Transverse colon (tissue), 4 donors: Measurements from ENCODE around the gene SLC25A23. TPM values are rescaled to one million over a fixed set of nuclear protein-coding genes. Genes with fewer than 3 reads are reported as not detected.

Experiments used
- DNase-seq: peaks from one replicate; pipeline ENCODE4 v3.0.0-alpha.2; 2019
- H3K27ac ChIP-seq, 4 donors: fragments of 200-600 bp; sonication (generic); 2 replicates each; pipeline ENCODE4 v1.5.1; 2016 to 2018; ENCODE audit warnings: inconsistent platforms in 4 of 4
- H3K27me3 ChIP-seq: fragments of 200-600 bp; sonication (generic); 2 replicates; pipeline ENCODE4 v1.5.1; 2017; ENCODE audit warnings: inconsistent platforms
- H3K36me3 ChIP-seq, 4 donors: fragments of 200-600 bp; sonication (generic); 2 replicates each; pipeline ENCODE4 v1.5.1; 2017 to 2019; ENCODE audit warnings: inconsistent platforms in 4 of 4
- H3K4me1 ChIP-seq, 4 donors: fragments of 200-600 bp; sonication (generic); 2 replicates each; pipeline ENCODE4 v1.5.1; 2017 to 2020; ENCODE audit warnings: inconsistent platforms in 4 of 4
- H3K4me3 ChIP-seq, 4 donors: fragments of 200-600 bp; sonication (generic); 1 replicate in 1 of 4; 2 replicates in 3 of 4; pipeline versions ENCODE4 v1.5.1 to v1.6.1; 2017 to 2019; ENCODE audit warnings: inconsistent platforms in 4 of 4
- H3K9me3 ChIP-seq, 2 donors: fragments of 200-600 bp; sonication (generic); 2 replicates each; pipeline ENCODE4 v1.5.1; 2017 to 2019; ENCODE audit warnings: inconsistent platforms in 2 of 2
- EP300 ChIP-seq: sonication (generic); formaldehyde crosslinking; IDR thresholded peaks from one replicate; pipeline ENCODE4 v1.6.1; 2017; ENCODE audit warnings: antibody characterized with exemption, low read depth
- POLR2A ChIP-seq: fragments of 450-650 bp; IDR thresholded peaks from one replicate; pipeline ENCODE4 v1.6.1; 2016; ENCODE audit warnings: antibody characterized with exemption, mild to moderate bottlenecking, moderate library complexity
- POLR2AphosphoS5 ChIP-seq, 3 donors: sonication (generic); formaldehyde crosslinking; IDR thresholded peaks; one replicate each; pipeline ENCODE4 v1.6.1; 2016; ENCODE audit warnings: antibody characterized with exemption in 3 of 3
- WGBS, 2 donors: methylation state at CpG; one replicate each; pipeline ENCODE4 v1.1.5; 2018; ENCODE audit warnings: low coverage in 1 of 2; 5-methylcytosine and 5-hydroxymethylcytosine counted together
- in situ Hi-C, 4 donors: fragments of 200-750 bp; cut with MboI; loops; one replicate each; pipeline versions ENCODE4 v1.15.0 to v1.15.1; 2017; ENCODE audit warnings: low sequenced_read_pairs in 3 of 4, low pct_ligation_motif_present in 1 of 4, low pct_unique_long_range_greater_than_20kb in 1 of 4
- intact Hi-C: fragments of 100-400 bp; cut with DNase I; formaldehyde crosslinking; loops from one replicate; pipeline ENCODE4 v1.15.1; 2023; ENCODE audit warnings: low total_unique reads
- small RNA-seq, 4 donors: library from RNA; depleted of rRNA; stranded (forward); fragments of <200 nt; gene quantifications; one replicate each; pipeline ENCODE3, GENCODE V24; 2016
- total RNA-seq, 4 donors: library from RNA; depleted of rRNA; stranded (reverse); fragments of >200 nt; gene quantifications; one replicate each; pipeline ENCODE4 v1.1.0, GENCODE V29; 2016
- TF ChIP-seq, protein P1 (sequence below), 5 experiments: fragments of 200-600 bp in 3 of 5; fragments of 450-650 bp in 2 of 5; sonication (generic) in 3 of 5; IDR thresholded peaks; 1 replicate in 2 of 5; 2 replicates in 3 of 5; pipeline ENCODE4 v1.5.1; 2016 to 2017; ENCODE audit warnings: antibody characterized with exemption in 5 of 5, inconsistent platforms in 3 of 5, mild to moderate bottlenecking in 2 of 5, moderate library complexity in 1 of 5

Gene SLC25A23
- total RNA-seq, 4 donors from 2014 or later, result 77.2 to 216 (median 171) TPM

GRCh38 chr19:6392221-6393073 lies 67.1 kb downstream of the SLC25A23 start:
- peaks cover 0 to 31% (median 8%) of the 10 kb centered on the region in 4 donors for H3K36me3 ChIP-seq
- peak overlapping the region; percentile 89 to 98 (median 94) for H3K27ac ChIP-seq
- DNase-seq, result no peak
- 6 to 89% methylated on average over 2 to 30 of the region's 30 CpGs for WGBS, 2 donors
- H3K9me3 ChIP-seq, result no peaks in the 10 kb centered on the region
- intact Hi-C loops, result loop anchor here (1.0 kb wide), 1 partner anchor 31 kb away; no protein-coding TSS in a partner anchor
- H3K4me1 ChIP-seq, result peaks cover 5 to 18% (median 8%) of the 10 kb centered on the region in 4 donors
- in situ Hi-C loops, result no loop called here
- peak overlapping the region; percentile 62 to 93 (median 82) for H3K4me3 ChIP-seq
- no peaks in the 10 kb centered on the region for H3K27me3 ChIP-seq
- TF ChIP-seq, protein P1, sequence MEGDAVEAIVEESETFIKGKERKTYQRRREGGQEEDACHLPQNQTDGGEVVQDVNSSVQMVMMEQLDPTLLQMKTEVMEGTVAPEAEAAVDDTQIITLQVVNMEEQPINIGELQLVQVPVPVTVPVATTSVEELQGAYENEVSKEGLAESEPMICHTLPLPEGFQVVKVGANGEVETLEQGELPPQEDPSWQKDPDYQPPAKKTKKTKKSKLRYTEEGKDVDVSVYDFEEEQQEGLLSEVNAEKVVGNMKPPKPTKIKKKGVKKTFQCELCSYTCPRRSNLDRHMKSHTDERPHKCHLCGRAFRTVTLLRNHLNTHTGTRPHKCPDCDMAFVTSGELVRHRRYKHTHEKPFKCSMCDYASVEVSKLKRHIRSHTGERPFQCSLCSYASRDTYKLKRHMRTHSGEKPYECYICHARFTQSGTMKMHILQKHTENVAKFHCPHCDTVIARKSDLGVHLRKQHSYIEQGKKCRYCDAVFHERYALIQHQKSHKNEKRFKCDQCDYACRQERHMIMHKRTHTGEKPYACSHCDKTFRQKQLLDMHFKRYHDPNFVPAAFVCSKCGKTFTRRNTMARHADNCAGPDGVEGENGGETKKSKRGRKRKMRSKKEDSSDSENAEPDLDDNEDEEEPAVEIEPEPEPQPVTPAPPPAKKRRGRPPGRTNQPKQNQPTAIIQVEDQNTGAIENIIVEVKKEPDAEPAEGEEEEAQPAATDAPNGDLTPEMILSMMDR (IDR thresholded peaks at IDR 0.05), result no peak
- TF ChIP-seq POLR2A (no peak), POLR2AphosphoS5 (IDR thresholded peaks at IDR 0.05) (no peak), EP300 (no peak)

Small RNA genes lying within 50 kb of the gene (small RNA-seq; reads per million reads assigned to genes)
- gene AC010503.2 (0 reads per million in 4 donors), gene MIR6790 (0 reads per million in 4 donors)

Other genes starting within 250 kb of the SLC25A23 start
- 10 to 100 TPM; 12.3 to 34.6 (median 19.7) TPM for gene MLLT1, start 179.8 kb downstream of the SLC25A23 start, total RNA-seq
- gene ACER1, start 126.2 kb downstream of the SLC25A23 start, total RNA-seq, result 1 to 10 TPM in 1 of 4 donors, not detected in 3; 9.2 TPM
- gene CLPP, start 98.3 kb downstream of the SLC25A23 start, total RNA-seq, result 100 to 1,000 TPM in 2 of 4 donors, 10 to 100 TPM in 2; 37.2 to 138 (median 116) TPM
- gene ALKBH7, start 87.0 kb downstream of the SLC25A23 start, total RNA-seq, result 100 to 1,000 TPM; 135 to 188 (median 158) TPM
- 1 to 10 TPM; 1.4 to 3.7 (median 1.8) TPM for gene PSPN, start 83.9 kb downstream of the SLC25A23 start, total RNA-seq
- gene GTF2F1, start 66.6 kb downstream of the SLC25A23 start, total RNA-seq, result 100 to 1,000 TPM in 1 of 4 donors, 10 to 100 TPM in 3; 42.2 to 166 (median 56.1) TPM
- gene KHSRP, start 35.0 kb downstream of the SLC25A23 start, total RNA-seq, result 100 to 1,000 TPM; 100 to 206 (median 112) TPM
- gene SLC25A41, start 26.0 kb downstream of the SLC25A23 start, total RNA-seq, result under 1 TPM in 1 of 4 donors, not detected in 3; 0.32 TPM
- gene CRB3, start 4.5 kb upstream of the SLC25A23 start, total RNA-seq, result 100 to 1,000 TPM in 3 of 4 donors, 10 to 100 TPM in 1; 57.9 to 391 (median 229) TPM
- gene DENND1C, start 22.0 kb upstream of the SLC25A23 start, total RNA-seq, result 1 to 10 TPM in 3 of 4 donors, under 1 TPM in 1; 0.40 to 7.5 (median 5.0) TPM
- gene TUBB4A, start 42.5 kb upstream of the SLC25A23 start, total RNA-seq, result 1 to 10 TPM in 2 of 4 donors, under 1 TPM in 1, not detected in 1; 0.60 to 1.3 (median 1.1) TPM
- 1 to 10 TPM in 1 of 4 donors, under 1 TPM in 1, not detected in 2; 0.95 to 2.7 TPM for gene TNFSF9, start 71.2 kb upstream of the SLC25A23 start, total RNA-seq
- not detected for gene CD70, start 131.4 kb upstream of the SLC25A23 start, total RNA-seq
- under 1 TPM in 2 of 4 donors, not detected in 2; 0.27 to 0.48 TPM for gene TNFSF14, start 210.4 kb upstream of the SLC25A23 start, total RNA-seq